ENCODE data around the gene MT3. TPM values are rescaled to one million over a fixed set of nuclear protein-coding genes. Genes with fewer than 3 reads are reported as not detected.
A peak's percentile ranks its signal among the peaks of the same experiment; 100 is the strongest.

Gene MT3
- total RNA-seq, 1 experiment from 2014 or later, result not detected

GRCh38 chr16:56630134-56630533 is 40.8 kb downstream of the MT3 start:
- Histone ChIP-seq H3K27me3 (ENCODE audit: control insufficient read depth, insufficient read depth, low read length) (no peaks in the 10 kb centered on the region), H3K9me3 (ENCODE audit: control insufficient read depth, insufficient read depth, low read depth, low read length) (no peaks in the 10 kb centered on the region), H3K4me1 (ENCODE audit: control insufficient read depth, insufficient read depth, low read length) (peaks cover 13% of the 10 kb centered on the region), H3K4me3 (ENCODE audit: low read depth in 2 of 2, low read length in 2 of 2) (no peak overlapping the region), H3K36me3 (ENCODE audit: control insufficient read depth, insufficient read depth, low read length) (no peaks in the 10 kb centered on the region; the same call in 1 of the 2 replicates), H3K27ac (ENCODE audit: low read length) (no peak overlapping the region)
- ChIA-PET CTCF (no interaction called here), POLR2A (no interaction called here)
- intact Hi-C loops (cut with micrococcal nuclease; ENCODE audit: unreplicated experiment) (no loop called here), in situ Hi-C loops (cut with HindIII; ENCODE audit: low pct_unique_long_range_greater_than_20kb, low sequenced_read_pairs) (no loop called here)
- no peak for ATAC-seq
- TF ChIP-seq POLR2AphosphoS5 (IDR thresholded peaks at IDR 0.05; ENCODE audit: low read depth, low read length), result no peak
- TF ChIP-seq, protein P1, sequence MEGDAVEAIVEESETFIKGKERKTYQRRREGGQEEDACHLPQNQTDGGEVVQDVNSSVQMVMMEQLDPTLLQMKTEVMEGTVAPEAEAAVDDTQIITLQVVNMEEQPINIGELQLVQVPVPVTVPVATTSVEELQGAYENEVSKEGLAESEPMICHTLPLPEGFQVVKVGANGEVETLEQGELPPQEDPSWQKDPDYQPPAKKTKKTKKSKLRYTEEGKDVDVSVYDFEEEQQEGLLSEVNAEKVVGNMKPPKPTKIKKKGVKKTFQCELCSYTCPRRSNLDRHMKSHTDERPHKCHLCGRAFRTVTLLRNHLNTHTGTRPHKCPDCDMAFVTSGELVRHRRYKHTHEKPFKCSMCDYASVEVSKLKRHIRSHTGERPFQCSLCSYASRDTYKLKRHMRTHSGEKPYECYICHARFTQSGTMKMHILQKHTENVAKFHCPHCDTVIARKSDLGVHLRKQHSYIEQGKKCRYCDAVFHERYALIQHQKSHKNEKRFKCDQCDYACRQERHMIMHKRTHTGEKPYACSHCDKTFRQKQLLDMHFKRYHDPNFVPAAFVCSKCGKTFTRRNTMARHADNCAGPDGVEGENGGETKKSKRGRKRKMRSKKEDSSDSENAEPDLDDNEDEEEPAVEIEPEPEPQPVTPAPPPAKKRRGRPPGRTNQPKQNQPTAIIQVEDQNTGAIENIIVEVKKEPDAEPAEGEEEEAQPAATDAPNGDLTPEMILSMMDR (IDR thresholded peaks at IDR 0.05), result no peak
- no peak for TF ChIP-seq SIN3A (IDR thresholded peaks at IDR 0.05; ENCODE audit: borderline replicate concordance, insufficient read depth, low read depth, low read length)
- no peak for TF ChIP-seq REST (IDR thresholded peaks at IDR 0.05; ENCODE audit: insufficient read depth in 1 of 2, low read depth in 2 of 2, low read length in 1 of 2)
- no peak for TF ChIP-seq TCF7L2 (IDR thresholded peaks at IDR 0.05; ENCODE audit: low read depth, low read length)
- BruUV-seq (replicated peaks), result no TSS peak
- no peak for DNase-seq (ENCODE audit: low read depth, low spot score)

- Histone ChIP-seq H3K9me3 (ENCODE audit: control insufficient read depth, insufficient read depth, low read depth, low read length) (no peaks in the 10 kb centered on the region), H3K4me3 (ENCODE audit: low read depth in 2 of 2, low read length in 2 of 2) (no peak overlapping the region), H3K36me3 (ENCODE audit: control insufficient read depth, insufficient read depth, low read length) (no peaks in the 10 kb centered on the region), H3K4me1 (ENCODE audit: control insufficient read depth, insufficient read depth, low read length) (peaks cover 13% of the 10 kb centered on the region), H3K27me3 (ENCODE audit: control insufficient read depth, insufficient read depth, low read length) (no peaks in the 10 kb centered on the region), H3K27ac (ENCODE audit: low read length) (peak overlapping the region; percentile 7; the same call in 1 of the 2 replicates)
- DNase-seq (ENCODE audit: low read depth, low spot score) (no peak), ATAC-seq (no peak)
- POLR2A ChIA-PET, result no interaction called here
- no TSS peak for BruUV-seq (replicated peaks)
- in situ Hi-C loops (cut with HindIII; ENCODE audit: low pct_unique_long_range_greater_than_20kb, low sequenced_read_pairs), result no loop called here
- intact Hi-C loops (cut with micrococcal nuclease; ENCODE audit: unreplicated experiment), result no loop called here
- CTCF ChIA-PET, result no interaction called here
- TF ChIP-seq REST (IDR thresholded peaks at IDR 0.05; ENCODE audit: insufficient read depth in 1 of 2, low read depth in 2 of 2, low read length in 1 of 2) (no peak), TCF7L2 (IDR thresholded peaks at IDR 0.05; ENCODE audit: low read depth, low read length) (no peak)
Observed at GRCh38 chr16:56631197-56631596, 41.9 kb downstream of the MT3 start.

Measured in Panc1 (cell line).